ENCODE results near the gene SLC35E4. TPM values are rescaled to one million over a fixed set of nuclear protein-coding genes. Genes with fewer than 3 reads are reported as not detected.

SLC35E4 gene
- total RNA-seq, 1 donor from 2014 or later: 16.9 TPM

DNA sequence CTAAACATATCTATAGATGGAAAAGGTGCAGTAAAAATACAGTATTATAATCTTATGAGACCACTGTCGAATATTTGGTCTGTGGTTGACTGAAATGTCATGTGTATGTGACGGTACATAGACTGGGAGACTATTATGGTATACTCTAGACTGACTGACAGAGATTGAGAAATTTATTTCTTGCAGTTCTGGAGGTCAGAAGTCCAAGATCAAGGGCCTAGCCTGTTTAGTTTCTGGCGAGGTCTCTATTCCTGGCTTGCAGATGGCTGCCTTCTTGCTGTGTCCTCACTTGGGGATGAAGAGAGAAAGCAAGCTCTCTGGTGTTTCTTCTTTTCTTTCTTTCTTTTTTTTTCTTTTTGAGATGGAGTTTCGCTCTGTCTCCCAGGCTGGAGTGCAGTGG lies 51.8 kb downstream of the SLC35E4 start:
- DNase-seq (ENCODE audit: low read depth): no peak

DNA sequence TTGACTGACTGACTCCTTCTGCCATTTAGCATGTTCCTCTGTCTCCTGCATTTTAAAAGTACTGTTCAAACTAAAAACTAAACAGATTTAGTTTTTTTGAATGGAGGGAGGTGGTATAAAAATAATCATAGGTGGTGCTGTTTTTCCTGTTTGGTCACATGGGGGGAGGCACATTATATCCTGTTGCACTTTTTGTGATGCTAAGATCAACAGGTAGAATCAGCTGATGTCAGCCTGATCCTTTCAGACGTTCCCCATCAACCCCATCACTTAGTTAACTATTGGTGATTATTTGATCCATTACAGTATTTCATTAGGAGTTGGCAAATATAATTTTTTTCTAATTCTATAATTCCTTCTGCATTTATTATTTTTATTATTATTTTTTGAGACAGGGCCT lies 54.0 kb downstream of the SLC35E4 start:
- DNase-seq (ENCODE audit: low read depth): no peak

DNA sequence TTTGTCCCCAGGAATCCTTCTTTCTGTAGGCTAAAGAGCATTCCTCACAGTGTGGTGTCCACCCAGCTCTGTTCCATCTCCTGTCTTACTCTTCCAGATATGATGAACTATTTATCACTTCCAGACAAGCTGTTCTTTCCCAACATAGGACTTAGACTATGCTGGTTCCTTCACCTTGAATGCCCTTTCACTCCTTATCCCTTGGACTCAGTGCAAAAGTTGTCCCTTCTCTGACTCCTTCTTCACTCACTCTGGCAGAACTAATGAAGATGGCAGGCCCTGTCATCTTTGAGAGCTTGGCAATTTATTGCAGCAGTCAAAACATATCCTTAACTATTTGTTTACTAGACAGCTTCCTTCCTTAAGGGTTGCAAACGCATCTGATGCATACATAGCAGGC lies 55.6 kb downstream of the SLC35E4 start:
- DNase-seq (ENCODE audit: low read depth): no peak

DNA sequence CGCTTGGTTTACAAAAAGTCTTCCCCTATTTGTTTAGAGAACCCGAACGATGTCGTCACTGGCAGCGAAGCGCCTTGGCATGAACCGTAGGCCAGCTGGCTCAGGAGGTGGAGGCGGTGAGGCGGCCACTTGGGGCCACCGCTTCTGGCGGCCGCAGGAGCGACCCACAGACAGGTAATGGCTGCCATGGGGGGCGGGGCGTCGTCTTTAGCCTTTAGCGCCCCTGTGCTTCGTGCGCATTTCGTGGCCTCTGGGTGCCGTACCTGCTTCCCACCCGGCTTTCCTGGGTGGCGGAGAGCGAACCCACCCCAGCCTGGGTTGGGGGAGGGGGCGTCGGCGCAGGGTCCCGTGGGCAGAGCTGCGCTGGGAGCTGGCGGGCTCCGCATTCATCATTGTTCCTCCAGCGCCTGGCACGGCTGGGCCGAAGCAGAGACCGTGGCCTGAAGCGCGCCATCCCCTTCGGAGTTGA lies 58.6 kb downstream of the SLC35E4 start:
- peak; percentile 56 for DNase-seq (ENCODE audit: low read depth)

DNA sequence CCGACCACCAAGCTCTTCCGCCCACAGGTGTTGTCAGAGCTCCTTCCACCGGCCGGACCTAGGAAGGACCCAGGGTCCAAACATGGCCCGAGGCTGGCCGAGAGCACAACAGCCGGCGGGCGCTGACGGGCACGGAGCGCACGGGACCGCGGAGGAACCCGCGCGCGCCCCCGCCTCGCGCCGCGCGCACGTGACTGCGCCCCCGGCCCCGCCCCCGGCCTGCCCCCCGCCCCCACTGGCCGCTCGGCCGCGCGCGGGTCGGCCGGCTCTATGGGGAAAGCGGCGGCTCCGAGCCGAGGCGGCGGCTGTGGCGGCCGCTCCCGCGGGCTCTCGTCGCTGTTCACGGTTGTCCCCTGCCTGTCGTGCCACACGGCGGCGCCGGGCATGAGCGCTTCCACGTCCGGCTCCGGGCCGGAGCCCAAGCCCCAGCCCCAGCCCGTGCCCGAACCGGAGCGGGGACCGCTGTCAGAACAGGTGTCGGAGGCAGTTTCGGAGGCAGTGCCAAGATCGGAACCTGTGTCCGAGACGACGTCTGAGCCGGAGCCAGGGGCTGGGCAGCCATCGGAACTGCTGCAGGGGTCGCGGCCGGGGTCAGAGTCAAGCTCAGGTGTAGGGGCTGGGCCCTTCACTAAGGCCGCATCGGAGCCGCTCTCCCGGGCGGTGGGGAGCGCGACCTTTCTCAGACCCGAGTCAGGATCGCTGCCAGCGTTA lies 59.2 kb downstream of the SLC35E4 start, which contains the start of gene OSBP2:
Gene OSBP2, plus strand, starts transcription at position 235 of the 711 bp plus-strand sequence. Its CDS starts 36 bp downstream, at position 271.
- DNase-seq (ENCODE audit: low read depth): peak; percentile 60

DNA sequence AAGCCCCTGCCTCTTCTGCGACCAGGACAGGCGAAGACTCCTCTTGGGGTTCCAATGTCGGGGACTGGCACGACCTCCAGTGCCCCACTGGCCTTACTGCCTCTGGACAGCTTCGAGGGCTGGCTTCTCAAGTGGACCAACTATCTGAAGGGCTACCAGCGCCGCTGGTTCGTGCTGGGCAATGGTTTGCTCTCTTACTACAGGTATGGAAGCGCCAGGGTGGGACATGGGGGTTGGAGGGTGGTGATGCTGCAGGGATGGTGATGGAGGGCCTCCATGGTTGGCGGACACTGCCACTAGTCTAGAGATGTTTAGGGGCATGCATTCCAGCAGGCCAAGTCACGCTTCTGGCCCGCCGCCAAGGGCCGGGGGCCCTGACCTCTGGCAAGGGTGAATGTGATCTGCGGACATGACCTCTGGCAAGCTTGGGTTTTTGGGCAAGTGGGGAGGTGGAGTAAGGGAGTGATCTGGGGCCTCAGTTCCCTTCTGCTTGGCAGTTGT lies 59.8 kb downstream of the SLC35E4 start:
- no peak for DNase-seq (ENCODE audit: low read depth)

DNA sequence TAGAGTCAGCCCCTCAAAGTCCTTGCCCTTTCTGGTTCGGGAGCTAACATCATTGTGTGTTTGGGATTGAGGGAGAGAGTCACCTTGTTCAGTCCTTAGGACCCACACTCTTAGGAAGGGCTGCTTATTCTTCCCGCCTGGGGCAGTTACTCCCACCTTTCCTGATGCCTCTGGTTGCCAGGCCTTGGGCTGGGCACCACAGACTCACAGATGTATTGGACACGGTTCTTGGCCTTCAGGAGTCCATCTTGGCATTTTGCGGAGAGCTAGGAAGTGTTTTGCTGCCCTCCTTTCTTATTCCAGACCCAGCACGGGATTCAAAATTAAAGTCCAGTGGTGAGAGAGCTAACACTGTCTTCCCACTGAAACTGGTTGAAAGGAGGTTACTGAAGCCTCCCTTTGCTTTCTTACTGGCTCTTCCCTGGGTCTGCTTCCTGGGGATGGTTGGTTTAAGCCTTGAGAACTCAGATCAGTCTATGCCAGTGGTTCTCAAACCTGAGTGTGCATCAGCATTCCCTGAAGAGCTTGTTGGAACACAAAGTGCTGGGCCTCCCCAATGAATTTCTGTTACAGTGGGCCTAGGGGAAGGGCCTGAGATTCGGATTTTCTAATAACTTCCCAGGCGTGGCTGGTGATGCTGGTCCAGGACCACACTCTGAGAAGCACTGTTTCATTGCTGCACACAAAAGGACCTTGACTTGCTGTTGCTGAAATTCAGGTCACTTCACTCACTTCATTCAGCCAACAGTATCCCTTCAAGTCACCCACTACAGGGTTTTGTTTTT lies 60.5 kb downstream of the SLC35E4 start:
- DNase-seq (ENCODE audit: low read depth): no peak

Other genes starting within 250 kb of the SLC35E4 start
- gene RNF215, start 248.4 kb upstream of the SLC35E4 start, total RNA-seq: 20.1 and 28.3 TPM in 2 replicates
- gene SEC14L2, start 238.8 kb upstream of the SLC35E4 start, total RNA-seq: 3.4 and 12.2 TPM in 2 replicates
- gene MTFP1, start 210.0 kb upstream of the SLC35E4 start, total RNA-seq: 10.6 and 16.3 TPM in 2 replicates
- not detected in 2 replicates for gene SEC14L3, start 163.8 kb upstream of the SLC35E4 start, total RNA-seq
- gene SEC14L4, start 130.1 kb upstream of the SLC35E4 start, total RNA-seq: 0.10 TPM in 1 of 2 replicates, not detected in the other
- not detected in 2 replicates for gene SEC14L6, start 89.0 kb upstream of the SLC35E4 start, total RNA-seq
- gene GAL3ST1, start 61.1 kb upstream of the SLC35E4 start, total RNA-seq: not detected in 2 replicates
- 56.1 and 69.8 TPM in 2 replicates for gene PES1, start 43.9 kb upstream of the SLC35E4 start, total RNA-seq
- 11.7 and 16.7 TPM in 2 replicates for gene TCN2, start 28.6 kb upstream of the SLC35E4 start, total RNA-seq
- 4.4 and 4.7 TPM in 2 replicates for gene DUSP18, start 32.1 kb downstream of the SLC35E4 start, total RNA-seq
- gene OSBP2, start 59.1 kb downstream of the SLC35E4 start, total RNA-seq: 19.3 and 29.7 TPM in 2 replicates

Measured in myocyte (in vitro differentiated cells).